SK-N-MC (cell line): ENCODE measurements around the gene SYN1.

Experiments
- DNase-seq: peaks from one replicate; pipeline ENCODE4 v3.0.0-alpha.2; 2011; ENCODE audit warnings: low read depth, low spot score
- H3K27ac ChIP-seq: fragments of 200-600 bp; sonication (generic); 2 replicates; pipeline ENCODE4 v1.5.1; 2016; ENCODE audit warnings: mixed run types
- H3K36me3 ChIP-seq: fragments of 200-600 bp; sonication (generic); 2 replicates; pipeline ENCODE4 v1.6.1; 2017; ENCODE audit warnings: antibody characterized with exemption, low read length, mixed read lengths; ENCODE audit not compliant: insufficient read depth
- H3K4me3 ChIP-seq: fragments of 200-600 bp; sonication (generic); 2 replicates; pipeline ENCODE4 v1.5.1; 2016
- H3K9ac ChIP-seq: fragments of 200-600 bp; sonication (generic); 2 replicates; pipeline ENCODE4 v1.8.0; 2017; ENCODE audit warnings: mixed run types, mixed read lengths; ENCODE audit not compliant: insufficient read length
- H3K9me3 ChIP-seq: fragments of 200-600 bp; sonication (generic); 2 replicates; pipeline ENCODE4 v1.6.1; 2017; ENCODE audit warnings: low read depth, mild to moderate bottlenecking, antibody characterized with exemption, low read length, moderate library complexity, mixed read lengths
- EZH2 ChIP-seq: fragments of 200-600 bp; sonication (generic); IDR thresholded peaks from one replicate; pipeline ENCODE4 v1.6.1; 2017; ENCODE audit warnings: antibody characterized with exemption
- FOXP2 ChIP-seq: optimal IDR thresholded peaks from 2 replicates; pipeline ENCODE3; 2011; ENCODE audit warnings: mild to moderate bottlenecking, moderate library complexity; ENCODE audit not compliant: insufficient read depth; ENCODE audit errors: extremely low read length, control extremely low read depth
- POLR2AphosphoS5 ChIP-seq: IDR thresholded peaks from 2 replicates; pipeline ENCODE4 v1.6.1; 2012; ENCODE audit warnings: mild to moderate bottlenecking, low read depth, low read length, borderline replicate concordance

Gene SYN1

GRCh38 chrX:47643926-47644325 is 24.3 kb upstream of the SYN1 start:
- peaks cover 40% of the 10 kb centered on the region for H3K36me3 ChIP-seq
- no peak overlapping the region for H3K27ac ChIP-seq
- TF ChIP-seq POLR2AphosphoS5 (no peak), FOXP2 (no peak), EZH2 (no peak)
- DNase-seq = no peak
- no peak overlapping the region for H3K9ac ChIP-seq
- H3K4me3 ChIP-seq = no peak overlapping the region
- no peaks in the 10 kb centered on the region for H3K9me3 ChIP-seq

- H3K36me3 ChIP-seq = peaks cover 46% of the 10 kb centered on the region
- no peak for TF ChIP-seq EZH2
- TF ChIP-seq POLR2AphosphoS5 = no peak
- TF ChIP-seq FOXP2 = no peak
- H3K27ac ChIP-seq = no peak overlapping the region
- H3K9me3 ChIP-seq = no peaks in the 10 kb centered on the region
- no peak overlapping the region for H3K9ac ChIP-seq
- H3K4me3 ChIP-seq = no peak overlapping the region
- no peak for DNase-seq
Measured at GRCh38 chrX:47638816-47639215, 19.2 kb upstream of the SYN1 start.

GRCh38 chrX:47637546-47638195 is 18.0 kb upstream of the SYN1 start:
- Histone ChIP-seq H3K36me3 (peaks cover 40% of the 10 kb centered on the region), H3K9me3 (no peaks in the 10 kb centered on the region), H3K9ac (no peak overlapping the region), H3K4me3 (no peak overlapping the region), H3K27ac (no peak overlapping the region)
- DNase-seq = no peak
- TF ChIP-seq POLR2AphosphoS5 (no peak), EZH2 (no peak), FOXP2 (no peak)

GRCh38 chrX:47634871-47635575 is 15.4 kb upstream of the SYN1 start:
- TF ChIP-seq FOXP2 (no peak), EZH2 (no peak), POLR2AphosphoS5 (no peak)
- Histone ChIP-seq H3K9ac (no peak overlapping the region), H3K9me3 (no peaks in the 10 kb centered on the region), H3K27ac (no peak overlapping the region), H3K36me3 (peaks cover 17% of the 10 kb centered on the region), H3K4me3 (no peak overlapping the region)
- DNase-seq = no peak

- Histone ChIP-seq H3K9ac (no peak overlapping the region), H3K36me3 (peaks cover 6% of the 10 kb centered on the region; the same call in 1 of the 2 replicates), H3K4me3 (no peak overlapping the region), H3K27ac (no peak overlapping the region), H3K9me3 (no peaks in the 10 kb centered on the region)
- no peak for TF ChIP-seq POLR2AphosphoS5
- TF ChIP-seq EZH2 = no peak
- no peak for TF ChIP-seq FOXP2
- no peak for DNase-seq
Measured at GRCh38 chrX:47633689-47634590, 14.3 kb upstream of the SYN1 start.

GRCh38 chrX:47632666-47633065 is 13.0 kb upstream of the SYN1 start:
- no peak overlapping the region for H3K4me3 ChIP-seq
- no peaks in the 10 kb centered on the region for H3K9me3 ChIP-seq
- no peak for DNase-seq
- H3K36me3 ChIP-seq = peaks cover 3% of the 10 kb centered on the region; the same call in 1 of the 2 replicates
- H3K27ac ChIP-seq = no peak overlapping the region
- no peak for TF ChIP-seq EZH2
- no peak for TF ChIP-seq POLR2AphosphoS5
- TF ChIP-seq FOXP2 = no peak
- H3K9ac ChIP-seq = no peak overlapping the region

GRCh38 chrX:47631676-47632075 is 12.0 kb upstream of the SYN1 start:
- Histone ChIP-seq H3K4me3 (no peak overlapping the region), H3K9ac (no peak overlapping the region), H3K27ac (no peak overlapping the region), H3K36me3 (no peaks in the 10 kb centered on the region; the same call in 1 of the 2 replicates), H3K9me3 (no peaks in the 10 kb centered on the region)
- DNase-seq = no peak
- TF ChIP-seq POLR2AphosphoS5 (no peak), EZH2 (no peak), FOXP2 (no peak)
